GM23338 (cell line): ENCODE data around the gene PLPP7. TPM values are rescaled to one million over a fixed set of nuclear protein-coding genes. Genes with fewer than 3 reads are reported as not detected.

ENCODE experiments used
- ATAC-seq: fragments of 200-7000 bp; cut with Tn5 transposase; 3 replicates; pipeline ENCODE4 v1.9.1; 2020
- DNase-seq: peaks from one replicate; pipeline ENCODE4 v3.0.0-alpha.2; 2015; ENCODE audit warnings: low spot score
- H2AFZ ChIP-seq: fragments of 200-600 bp; sonication (generic); 2 replicates; pipeline ENCODE4 v1.8.0; 2016; ENCODE audit warnings: antibody characterized with exemption, mild to moderate bottlenecking, moderate library complexity
- H3F3A ChIP-seq: fragments of 200-600 bp; sonication (generic); replicated peaks from 2 replicates; pipeline ENCODE4 v1.8.0; 2017; ENCODE audit warnings: antibody characterized with exemption, mixed run types, low read depth
- H3K27ac ChIP-seq: fragments of 200-600 bp; sonication (generic); 2 replicates; pipeline ENCODE4 v1.6.1; 2016; ENCODE audit warnings: low read depth
- H3K27me3 ChIP-seq: fragments of 200-600 bp; sonication (generic); 2 replicates; pipeline ENCODE4 v1.8.0; 2016; ENCODE audit warnings: mild to moderate bottlenecking, mixed run types, moderate library complexity; ENCODE audit not compliant: insufficient read depth
- H3K36me3 ChIP-seq: fragments of 200-600 bp; sonication (generic); 2 replicates; pipeline ENCODE4 v1.8.0; 2016; ENCODE audit warnings: mild to moderate bottlenecking; ENCODE audit not compliant: insufficient read depth
- H3K4me1 ChIP-seq: fragments of 200-600 bp; sonication (generic); 2 replicates; pipeline ENCODE4 v1.8.0; 2016; ENCODE audit warnings: mild to moderate bottlenecking, moderate library complexity; ENCODE audit not compliant: insufficient read depth
- H3K4me2 ChIP-seq: fragments of 200-600 bp; sonication (generic); 2 replicates; pipeline ENCODE4 v1.7.1; 2017; ENCODE audit warnings: mixed run types
- H3K4me3 ChIP-seq: fragments of 200-600 bp; sonication (generic); 2 replicates; pipeline ENCODE4 v1.6.1; 2016; ENCODE audit warnings: mixed run types
- H3K79me2 ChIP-seq: fragments of 200-600 bp; sonication (generic); replicated peaks from 2 replicates; pipeline ENCODE4 v1.8.0; 2017; ENCODE audit warnings: mild to moderate bottlenecking; ENCODE audit not compliant: insufficient read depth
- H3K9me2 ChIP-seq: fragments of 200-600 bp; sonication (generic); 2 replicates; pipeline ENCODE4 v1.8.0; 2017; ENCODE audit not compliant: insufficient read depth
- H4K20me1 ChIP-seq: fragments of 200-600 bp; sonication (generic); replicated peaks from 2 replicates; pipeline ENCODE4 v1.8.0; 2017; ENCODE audit warnings: mild to moderate bottlenecking; ENCODE audit not compliant: insufficient read depth
- H3K27ac Mint-ChIP-seq: 2 replicates; pipeline ENCODE4 v1.8.0; 2020; ENCODE audit warnings: inconsistent platforms, mild to moderate bottlenecking, moderate library complexity, mixed read lengths
- H3K27me3 Mint-ChIP-seq: 3 replicates; pipeline ENCODE4 v1.8.0; 2022; ENCODE audit warnings: low read depth, mild to moderate bottlenecking, moderate library complexity, mixed read lengths, inconsistent platforms; ENCODE audit not compliant: insufficient read depth, poor library complexity
- H3K36me3 Mint-ChIP-seq: 3 replicates; pipeline ENCODE4 v1.8.0; 2021; ENCODE audit warnings: low read depth, mild to moderate bottlenecking, inconsistent platforms, moderate library complexity, mixed read lengths
- H3K4me1 Mint-ChIP-seq: 3 replicates; pipeline ENCODE4 v1.8.0; 2020; ENCODE audit warnings: mild to moderate bottlenecking, inconsistent platforms, mixed read lengths
- H3K4me3 Mint-ChIP-seq: 3 replicates; pipeline ENCODE4 v1.8.0; 2021; ENCODE audit warnings: moderate library complexity, mild to moderate bottlenecking, inconsistent platforms, mixed read lengths
- H3K9me3 Mint-ChIP-seq: 3 replicates; pipeline ENCODE4 v1.8.0; 2020; ENCODE audit warnings: moderate library complexity, mild to moderate bottlenecking, inconsistent platforms, mixed read lengths
- CREB1 ChIP-seq: fragments of 250-450 bp; sonication (Bioruptor Pico); IDR thresholded peaks from 2 replicates; pipeline ENCODE4 v1.5.0; 2020; ENCODE audit warnings: low read depth, mild to moderate bottlenecking, moderate library complexity
- CTCF ChIP-seq, 2 experiments: fragments of 200-600 bp in 1 of 2; sonication (generic) in 1 of 2; conservative IDR thresholded peaks; 2 replicates each; pipeline versions ENCODE4 v1.5.1 to v1.6.1; 2016 to 2017; ENCODE audit warnings: antibody characterized with exemption in 2 of 2, low read depth in 2 of 2, mild to moderate bottlenecking in 2 of 2, moderate library complexity in 1 of 2
- ETS1 ChIP-seq: IDR thresholded peaks from 2 replicates; pipeline ENCODE4 v1.6.1; 2016; ENCODE audit warnings: antibody characterized with exemption
- EZH2 ChIP-seq: fragments of 200-600 bp; sonication (generic); IDR thresholded peaks from one replicate; pipeline ENCODE4 v1.8.0; 2017; ENCODE audit warnings: antibody characterized with exemption, mild to moderate bottlenecking, low read depth; ENCODE audit not compliant: unreplicated experiment
- JUNB ChIP-seq: IDR thresholded peaks from one replicate; pipeline ENCODE4 v1.6.1; 2016; ENCODE audit warnings: antibody characterized with exemption; ENCODE audit not compliant: unreplicated experiment
- NANOG ChIP-seq: IDR thresholded peaks from 2 replicates; pipeline ENCODE4 v1.6.1; 2016; ENCODE audit warnings: antibody characterized with exemption, borderline replicate concordance
- REST ChIP-seq: IDR thresholded peaks from one replicate; pipeline ENCODE4 v1.6.1; 2018; ENCODE audit warnings: antibody characterized with exemption; ENCODE audit not compliant: unreplicated experiment
- ZNF331 ChIP-seq: fragments of 250-450 bp; sonication (Bioruptor Pico); IDR thresholded peaks from 2 replicates; pipeline ENCODE4 v1.5.0; 2020; ENCODE audit warnings: low read depth, mild to moderate bottlenecking, moderate library complexity
- ZNF462 ChIP-seq: fragments of 250-450 bp; sonication (Bioruptor Pico); IDR thresholded peaks from 2 replicates; pipeline ENCODE4 v1.5.0; 2020; ENCODE audit warnings: mild to moderate bottlenecking, moderate library complexity
- polyA plus RNA-seq: library from polyadenylated mRNA; unstranded; fragments of >200 nt; fragmentation: Nextera tagmentation; extraction: Ambion mirVana; gene quantifications from 2 replicates; pipeline ENCODE4 v1.2.1, GENCODE V29; 2016
- total RNA-seq: library from RNA; depleted of rRNA; stranded (reverse); fragments of >200 nt; shearing (Covaris generic); gene quantifications from 2 replicates; pipeline ENCODE4 v1.2.3, GENCODE V29; 2014

The PLPP7 gene
- total and polyA plus RNA-seq, 2 experiments from 2014 or later = 1.6 to 2.4 TPM

GRCh38 chr9:131307974-131308373 lies 18.5 kb downstream of the PLPP7 start:
- no peaks in the 10 kb centered on the region for H3K36me3 ChIP-seq
- Mint-ChIP-seq H3K27me3 (peaks cover 17% of the 10 kb centered on the region), H3K4me1 (peaks cover 10% of the 10 kb centered on the region; the same call in 1 of the 3 replicates), H3K9me3 (no peaks in the 10 kb centered on the region), H3K27ac (no peak overlapping the region), H3K36me3 (no peaks in the 10 kb centered on the region), H3K4me3 (no peak overlapping the region)
- H3K27me3 ChIP-seq = no peaks in the 10 kb centered on the region
- H4K20me1 ChIP-seq = no peaks in the 10 kb centered on the region
- H3K4me2 ChIP-seq = no peak overlapping the region
- no peak overlapping the region for H2AFZ ChIP-seq
- H3K4me3 ChIP-seq = no peak overlapping the region
- H3K79me2 ChIP-seq = no peaks in the 10 kb centered on the region
- no peaks in the 10 kb centered on the region for H3K9me2 ChIP-seq
- DNase-seq (no peak), ATAC-seq (no peak)
- TF ChIP-seq CREB1 = no peak
- no peak for TF ChIP-seq ZNF331 (CRISPR knock-in tag)
- TF ChIP-seq REST = no peak
- no peaks in the 10 kb centered on the region for H3K4me1 ChIP-seq
- H3K27ac ChIP-seq = no peak overlapping the region
- peaks cover 3% of the 10 kb centered on the region; the same call in 1 of the 2 replicates for H3F3A ChIP-seq

GRCh38 chr9:131308452-131308851 lies 18.9 kb downstream of the PLPP7 start:
- no peaks in the 10 kb centered on the region; the same call in 2 of the 3 replicates for H3K36me3 Mint-ChIP-seq
- no peak for ATAC-seq

More at GRCh38 chr9:131308452-131308851, 18.9 kb downstream of the PLPP7 start:
- Histone ChIP-seq H2AFZ (no peak overlapping the region), H3K79me2 (no peaks in the 10 kb centered on the region), H3K4me3 (no peak overlapping the region), H3K36me3 (no peaks in the 10 kb centered on the region), H3K4me1 (no peaks in the 10 kb centered on the region), H3K27ac (no peak overlapping the region), H3F3A (peaks cover 3% of the 10 kb centered on the region; the same call in 1 of the 2 replicates), H3K4me2 (no peak overlapping the region), H3K9me2 (no peaks in the 10 kb centered on the region), H4K20me1 (no peaks in the 10 kb centered on the region), H3K27me3 (no peaks in the 10 kb centered on the region)
- no peak overlapping the region for H3K4me3 Mint-ChIP-seq
- DNase-seq = no peak
- H3K27me3 Mint-ChIP-seq = peaks cover 14% of the 10 kb centered on the region
- H3K27ac Mint-ChIP-seq = no peak overlapping the region
- H3K9me3 Mint-ChIP-seq = no peaks in the 10 kb centered on the region
- peaks cover 10% of the 10 kb centered on the region; the same call in 1 of the 3 replicates for H3K4me1 Mint-ChIP-seq
- no peak for TF ChIP-seq CREB1
- no peak for TF ChIP-seq EZH2
- no peak for TF ChIP-seq NANOG
- no peak for TF ChIP-seq CTCF (conservative IDR thresholded peaks at IDR 0.05; ENCODE audit: low read depth in 2 of 2)
- TF ChIP-seq ZNF462 (CRISPR knock-in tag) = no peak
- TF ChIP-seq ZNF331 (CRISPR knock-in tag) = no peak
- no peak for TF ChIP-seq JUNB
- no peak for TF ChIP-seq ETS1
